H9 (cell line): Measurements from ENCODE around the gene RNF13. TPM values are rescaled to one million over a fixed set of nuclear protein-coding genes. Genes with fewer than 3 reads are reported as not detected.

Experiments used
- DNase-seq: peaks from one replicate; pipeline ENCODE4 v3.0.0-alpha.2; 2017
- H2AFZ ChIP-seq: one replicate; pipeline ENCODE4 v1.6.1; 2013; ENCODE audit warnings: mild to moderate bottlenecking, low read length, control low read depth, moderate library complexity
- H2AK5ac ChIP-seq: 2 replicates; pipeline ENCODE4 v1.6.1; 2013; ENCODE audit warnings: low read length, control low read depth, mixed read lengths; ENCODE audit not compliant: insufficient read length
- H2BK120ac ChIP-seq: one replicate; pipeline ENCODE4 v1.6.1; 2013; ENCODE audit warnings: low read depth, mild to moderate bottlenecking, low read length, control low read depth, inconsistent platforms; ENCODE audit not compliant: poor library complexity, severe bottlenecking
- H2BK12ac ChIP-seq: 2 replicates; pipeline ENCODE4 v1.6.1; 2013; ENCODE audit warnings: low read length, control low read depth, mixed read lengths, low read depth; ENCODE audit not compliant: insufficient read length
- H2BK15ac ChIP-seq: 2 replicates; pipeline ENCODE4 v1.6.1; 2013; ENCODE audit warnings: low read depth, low read length, control low read depth
- H2BK20ac ChIP-seq: one replicate; pipeline ENCODE4 v1.6.1; 2013; ENCODE audit warnings: low read depth, mild to moderate bottlenecking, low read length, control low read depth, inconsistent platforms; ENCODE audit not compliant: poor library complexity, severe bottlenecking
- H2BK5ac ChIP-seq: 2 replicates; pipeline ENCODE4 v1.6.1; 2013; ENCODE audit warnings: low read length, control low read depth, mixed read lengths; ENCODE audit not compliant: insufficient read length
- H3K14ac ChIP-seq: 2 replicates; pipeline ENCODE4 v1.6.1; 2013; ENCODE audit warnings: low read length, control low read depth; ENCODE audit not compliant: insufficient read depth
- H3K18ac ChIP-seq: 2 replicates; pipeline ENCODE4 v1.6.1; 2013; ENCODE audit warnings: low read depth, mild to moderate bottlenecking, mixed read lengths, low read length, control low read depth; ENCODE audit not compliant: insufficient read length
- H3K23ac ChIP-seq: 2 replicates; pipeline ENCODE4 v1.6.1; 2013; ENCODE audit warnings: low read length, control low read depth, mixed read lengths, low read depth; ENCODE audit not compliant: insufficient read length
- H3K23me2 ChIP-seq: 2 replicates; pipeline ENCODE4 v1.6.1; 2013; ENCODE audit warnings: low read depth, mild to moderate bottlenecking, mixed read lengths, low read length, control low read depth; ENCODE audit not compliant: insufficient read length, poor library complexity, severe bottlenecking
- H3K27ac ChIP-seq: 2 replicates; pipeline ENCODE4 v1.5.1; 2013; ENCODE audit warnings: low read length, control low read depth, mixed read lengths, low read depth; ENCODE audit not compliant: insufficient read length
- H3K27me3 ChIP-seq: 2 replicates; pipeline ENCODE4 v1.6.1; 2013; ENCODE audit warnings: low read length, control low read depth, inconsistent platforms; ENCODE audit not compliant: insufficient read depth
- H3K4ac ChIP-seq: 2 replicates; pipeline ENCODE4 v1.6.1; 2013; ENCODE audit warnings: low read depth, mild to moderate bottlenecking, control low read depth, inconsistent platforms, low read length, moderate library complexity
- H3K4me1 ChIP-seq: 2 replicates; pipeline ENCODE4 v1.6.1; 2013; ENCODE audit warnings: low read length, control low read depth, inconsistent platforms; ENCODE audit not compliant: insufficient read depth
- H3K4me2 ChIP-seq: 2 replicates; pipeline ENCODE4 v1.6.1; 2013; ENCODE audit warnings: low read length, control low read depth, mixed read lengths; ENCODE audit not compliant: insufficient read length, insufficient read depth
- H3K56ac ChIP-seq: 2 replicates; pipeline ENCODE4 v1.6.1; 2013; ENCODE audit warnings: low read depth, mild to moderate bottlenecking, mixed read lengths, low read length, control low read depth; ENCODE audit not compliant: insufficient read length
- H3K79me1 ChIP-seq: 2 replicates; pipeline ENCODE4 v1.6.1; 2013; ENCODE audit warnings: low read depth, mild to moderate bottlenecking, moderate library complexity, low read length, control low read depth, inconsistent platforms; ENCODE audit not compliant: insufficient read depth, poor library complexity, severe bottlenecking
- H3K79me2 ChIP-seq: 2 replicates; pipeline ENCODE4 v1.6.1; 2013; ENCODE audit warnings: low read length, control low read depth, inconsistent platforms; ENCODE audit not compliant: insufficient read depth
- H3K9ac ChIP-seq: 2 replicates; pipeline ENCODE4 v1.6.1; 2013; ENCODE audit warnings: low read length, control low read depth, mixed read lengths; ENCODE audit not compliant: insufficient read length; ENCODE audit errors: extremely low read depth
- H3K9me3 ChIP-seq: one replicate; pipeline ENCODE4 v1.6.1; 2013; ENCODE audit warnings: low read depth, low read length, inconsistent platforms; ENCODE audit not compliant: control insufficient read depth
- H3T11ph ChIP-seq: one replicate; pipeline ENCODE4 v1.6.1; 2013; ENCODE audit warnings: mild to moderate bottlenecking, low read length, control low read depth, inconsistent platforms
- H4K20me1 ChIP-seq: one replicate; pipeline ENCODE4 v1.6.1; 2013; ENCODE audit not compliant: control insufficient read depth, insufficient read length, insufficient read depth
- H4K5ac ChIP-seq: 2 replicates; pipeline ENCODE4 v1.6.1; 2013; ENCODE audit warnings: low read depth, mild to moderate bottlenecking, mixed read lengths, low read length, control low read depth; ENCODE audit not compliant: insufficient read length
- H4K8ac ChIP-seq: replicated peaks from 2 replicates; pipeline ENCODE4 v1.6.1; 2013; ENCODE audit warnings: low read length, control low read depth, mixed read lengths, low read depth; ENCODE audit not compliant: insufficient read length
- H4K91ac ChIP-seq: 2 replicates; pipeline ENCODE4 v1.6.1; 2013; ENCODE audit warnings: low read depth, mild to moderate bottlenecking, moderate library complexity, mixed read lengths, low read length, control low read depth; ENCODE audit not compliant: insufficient read length
- H3K27ac Mint-ChIP-seq, 3 experiments: 2 replicates in 2 of 3; 3 replicates in 1 of 3; pipeline ENCODE4 v1.8.0; 2020 to 2021; ENCODE audit warnings: mixed read lengths in 3 of 3, mild to moderate bottlenecking in 1 of 3, moderate library complexity in 1 of 3
- H3K27me3 Mint-ChIP-seq: 2 replicates; pipeline ENCODE4 v1.8.0; 2021; ENCODE audit warnings: low read depth, mild to moderate bottlenecking, moderate library complexity, mixed read lengths
- H3K36me3 Mint-ChIP-seq, 3 experiments: 2 replicates in 2 of 3; 3 replicates in 1 of 3; pipeline ENCODE4 v1.8.0; 2020 to 2021; ENCODE audit warnings: low read depth in 3 of 3, mixed read lengths in 3 of 3; ENCODE audit not compliant: insufficient read depth in 1 of 3
- H3K4me1 Mint-ChIP-seq, 2 experiments: 2 replicates each; pipeline ENCODE4 v1.8.0; 2020; ENCODE audit warnings: mixed read lengths in 2 of 2
- H3K4me3 Mint-ChIP-seq, 2 experiments: 2 replicates in 1 of 2; 3 replicates in 1 of 2; pipeline ENCODE4 v1.8.0; 2020 to 2021; ENCODE audit warnings: mild to moderate bottlenecking in 2 of 2, mixed read lengths in 2 of 2, moderate library complexity in 1 of 2
- H3K9me3 Mint-ChIP-seq, 2 experiments: 2 replicates in 1 of 2; 3 replicates in 1 of 2; pipeline ENCODE4 v1.8.0; 2020; ENCODE audit warnings: mild to moderate bottlenecking in 2 of 2, mixed read lengths in 2 of 2, moderate library complexity in 1 of 2
- CTCF ChIP-seq: fragments of 200-600 bp; sonication (generic); conservative IDR thresholded peaks from 3 replicates; pipeline ENCODE4 v1.8.0; 2021; ENCODE audit warnings: antibody characterized with exemption, mild to moderate bottlenecking
- WGBS: extraction: QIAGEN DNeasy Blood & Tissue Kit; methylation state at CpG from one replicate; pipeline ENCODE4 v1.1.7; 2013; ENCODE audit warnings: missing lambda C conversion rate, low lambda C conversion rate, mixed read lengths; ENCODE audit not compliant: insufficient read length; ENCODE audit errors: extremely low coverage; 5-methylcytosine and 5-hydroxymethylcytosine counted together
- total RNA-seq: library from RNA; stranded (reverse); gene quantifications from 2 replicates; pipeline ENCODE4 v1.2.1, GENCODE V29; 2021

The RNF13 gene
- total RNA-seq, 1 experiment from 2014 or later = 23.4 TPM

- Histone ChIP-seq H3K27me3 (no peaks in the 10 kb centered on the region), H2AK5ac (no peak overlapping the region), H3K23ac (no peak overlapping the region), H3K79me2 (no peaks in the 10 kb centered on the region), H3K4me2 (no peak overlapping the region), H3K23me2 (no peaks in the 10 kb centered on the region), H3K14ac (no peak overlapping the region; the same call in 1 of the 2 replicates), H4K8ac (no peak overlapping the region), H2BK12ac (no peak overlapping the region), H2BK120ac (no peak overlapping the region), H3K79me1 (no peaks in the 10 kb centered on the region), H3K4me1 (no peaks in the 10 kb centered on the region; the same call in 1 of the 2 replicates), H3K9me3 (no peaks in the 10 kb centered on the region), H3K18ac (no peak overlapping the region), H4K20me1 (no peaks in the 10 kb centered on the region), H3K9ac (no peak overlapping the region), H3T11ph (no peak overlapping the region), H4K5ac (no peak overlapping the region), H4K91ac (no peak overlapping the region), H3K27ac (no peak overlapping the region), H3K4ac (no peak overlapping the region), H2BK20ac (no peak overlapping the region), H2BK5ac (no peak overlapping the region), H3K56ac (no peak overlapping the region), H2BK15ac (no peak overlapping the region), H2AFZ (no peak overlapping the region)
- Mint-ChIP-seq H3K4me3 (no peak overlapping the region), H3K27ac (no peak overlapping the region; a peak in 2 of 7 replicates), H3K9me3 (no peaks in the 10 kb centered on the region), H3K36me3 (no peaks in the 10 kb centered on the region), H3K4me1 (peaks cover 0 to 5% of the 10 kb centered on the region in 2 experiments; a peak in 2 of 4 replicates), H3K27me3 (no peaks in the 10 kb centered on the region)
- DNase-seq = no peak
- no CpG with 5 or more reads among the region's 6 CpGs for WGBS
- no peak for TF ChIP-seq CTCF
Observed at GRCh38 chr3:149767720-149768119, 45.3 kb upstream of the RNF13 start.
